CD4-positive, CD25-positive, alpha-beta regulatory T cell (primary cell): ENCODE measurements around the gene GNB5. TPM values are rescaled to one million over a fixed set of nuclear protein-coding genes. Genes with fewer than 3 reads are reported as not detected.

Source experiments
- ATAC-seq, 2 donors: fragments of 150-1000 bp; cut with Tn5 transposase; one replicate each; pipeline ENCODE4 v1.10.0; 2021; ENCODE audit warnings: low read depth in 2 of 2, moderate number of reproducible peaks in 2 of 2, moderate library complexity in 1 of 2
- DNase-seq, 3 donors: peaks; one replicate each; pipeline versions ENCODE4 v3.0.0 to v3.0.0-alpha.2; 2012 to 2022; ENCODE audit warnings: mixed read lengths in 1 of 3
- H3K27ac ChIP-seq: one replicate; pipeline ENCODE4 v1.7.0; 2013; ENCODE audit warnings: mild to moderate bottlenecking, low read length; ENCODE audit not compliant: insufficient read depth, poor library complexity, severe bottlenecking
- H3K27me3 ChIP-seq: one replicate; pipeline ENCODE4 v1.7.0; 2013; ENCODE audit warnings: low read length; ENCODE audit not compliant: control insufficient read depth, insufficient read depth
- H3K36me3 ChIP-seq: one replicate; pipeline ENCODE4 v1.7.0; 2013; ENCODE audit warnings: mild to moderate bottlenecking, low read length, moderate library complexity; ENCODE audit not compliant: control insufficient read depth, insufficient read depth
- H3K4me1 ChIP-seq: 2 replicates; pipeline ENCODE4 v1.7.0; 2013; ENCODE audit warnings: mild to moderate bottlenecking, low read length; ENCODE audit not compliant: insufficient read depth, control insufficient read depth, poor library complexity, severe bottlenecking
- H3K4me3 ChIP-seq: one replicate; pipeline ENCODE4 v1.7.0; 2013; ENCODE audit warnings: low read depth, mild to moderate bottlenecking, low read length, moderate library complexity
- H3K9me3 ChIP-seq, 2 experiments: 1 replicate in 1 of 2; 2 replicates in 1 of 2; pipeline ENCODE4 v1.7.0; 2013; ENCODE audit warnings: low read length in 2 of 2, mild to moderate bottlenecking in 1 of 2, moderate library complexity in 1 of 2; ENCODE audit not compliant: control insufficient read depth in 2 of 2
- H3K27ac Mint-ChIP-seq, 3 donors: one replicate each; pipeline ENCODE4 v1.8.0; 2020 to 2022; ENCODE audit warnings: mild to moderate bottlenecking in 3 of 3, mixed read lengths in 3 of 3, moderate library complexity in 2 of 3
- H3K27me3 Mint-ChIP-seq: one replicate; pipeline ENCODE4 v1.8.0; 2022; ENCODE audit warnings: mild to moderate bottlenecking, mixed read lengths
- H3K36me3 Mint-ChIP-seq: one replicate; pipeline ENCODE4 v1.8.0; 2020; ENCODE audit warnings: mixed read lengths
- H3K4me1 Mint-ChIP-seq, 4 donors: one replicate each; pipeline ENCODE4 v1.8.0; 2020 to 2022; ENCODE audit warnings: mixed read lengths in 4 of 4, mild to moderate bottlenecking in 1 of 4
- H3K4me3 Mint-ChIP-seq, 4 donors: one replicate each; pipeline ENCODE4 v1.8.0; 2020 to 2022; ENCODE audit warnings: mild to moderate bottlenecking in 4 of 4, mixed read lengths in 4 of 4, moderate library complexity in 3 of 4
- H3K9me3 Mint-ChIP-seq, 7 donors: one replicate each; pipeline ENCODE4 v1.8.0; 2020 to 2022; ENCODE audit warnings: mixed read lengths in 7 of 7, mild to moderate bottlenecking in 3 of 7, moderate library complexity in 2 of 7
- polyA plus RNA-seq, 4 donors: library from polyadenylated mRNA; unstranded; fragments of 300-500 nt; fragmentation: Illumina TruSeq; gene quantifications; one replicate each; pipeline ENCODE4 v1.2.3, GENCODE V29; 2021
- total RNA-seq: library from RNA; stranded (reverse); gene quantifications from one replicate; pipeline ENCODE4 v1.2.3, GENCODE V29; 2022

Gene GNB5
- total and polyA plus RNA-seq, 5 donors from 2014 or later, result 64.3 to 87.6 (median 65.8) TPM

GRCh38 chr15:52094811-52095584, 96.2 kb downstream of the GNB5 start:
- no peaks in the 10 kb centered on the region for H3K4me1 Mint-ChIP-seq
- DNase-seq (no peak), ATAC-seq (no peak)
- Histone ChIP-seq H3K36me3 (no peaks in the 10 kb centered on the region), H3K4me3 (no peak overlapping the region), H3K4me1 (no peaks in the 10 kb centered on the region), H3K27me3 (peaks cover 3% of the 10 kb centered on the region), H3K27ac (no peak overlapping the region), H3K9me3 (peaks cover 6% of the 10 kb centered on the region in 2 experiments)
- peaks cover 0 to 7% (median 0%) of the 10 kb centered on the region in 7 donors for H3K9me3 Mint-ChIP-seq
- no peaks in the 10 kb centered on the region for H3K36me3 Mint-ChIP-seq
- no peak overlapping the region for H3K27ac Mint-ChIP-seq
- H3K27me3 Mint-ChIP-seq, result peaks cover 21% of the 10 kb centered on the region
- no peak overlapping the region for H3K4me3 Mint-ChIP-seq

- H3K36me3 ChIP-seq, result no peaks in the 10 kb centered on the region
- H3K4me3 ChIP-seq, result no peak overlapping the region
- peaks cover 17% of the 10 kb centered on the region for H3K27me3 Mint-ChIP-seq
- DNase-seq, result no peak
- H3K4me1 Mint-ChIP-seq, result no peaks in the 10 kb centered on the region
- no peaks in the 10 kb centered on the region for H3K4me1 ChIP-seq
- H3K9me3 ChIP-seq, result peaks cover 6% of the 10 kb centered on the region in 2 experiments
- no peak overlapping the region for H3K4me3 Mint-ChIP-seq
- H3K36me3 Mint-ChIP-seq, result peaks cover 5% of the 10 kb centered on the region
- H3K27ac ChIP-seq, result no peak overlapping the region
- no peak for ATAC-seq
- H3K27ac Mint-ChIP-seq, result no peak overlapping the region
- peaks cover 0 to 12% (median 4%) of the 10 kb centered on the region in 7 donors for H3K9me3 Mint-ChIP-seq
- H3K27me3 ChIP-seq, result peaks cover 3% of the 10 kb centered on the region
Measured at GRCh38 chr15:52093539-52094510, 97.4 kb downstream of the GNB5 start.

GRCh38 chr15:52093167-52093538, 98.0 kb downstream of the GNB5 start:
- H3K9me3 Mint-ChIP-seq, result peaks cover 0 to 12% (median 4%) of the 10 kb centered on the region in 7 donors
- DNase-seq (no peak), ATAC-seq (no peak)

DNA sequence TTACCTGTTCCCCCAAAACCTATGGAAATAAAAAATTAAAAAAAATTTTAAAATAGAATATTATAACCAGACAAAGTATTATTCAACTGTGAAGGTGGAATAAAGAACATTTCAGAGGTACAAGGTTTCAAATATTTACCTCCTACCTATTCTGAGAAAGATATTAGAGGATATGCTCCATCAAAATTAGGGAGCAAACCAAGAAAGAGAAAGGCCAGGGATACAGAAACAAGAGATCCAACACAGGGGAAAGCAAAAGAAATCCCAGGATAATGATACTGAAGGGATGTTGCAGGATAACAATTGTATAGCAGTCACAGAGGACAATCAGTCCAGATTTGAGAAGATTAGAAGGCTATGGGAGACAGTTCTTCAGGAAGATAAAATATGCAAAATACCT, 101.0 kb downstream of the GNB5 start:
- H3K36me3 Mint-ChIP-seq, result peaks cover 5% of the 10 kb centered on the region
- H3K4me1 ChIP-seq, result no peaks in the 10 kb centered on the region
- H3K4me1 Mint-ChIP-seq, result no peaks in the 10 kb centered on the region
- peaks cover 6 to 12% of the 10 kb centered on the region in 2 experiments for H3K9me3 ChIP-seq
- DNase-seq (no peak), ATAC-seq (no peak)
- peaks cover 6% of the 10 kb centered on the region for H3K27me3 Mint-ChIP-seq
- no peaks in the 10 kb centered on the region for H3K36me3 ChIP-seq
- H3K9me3 Mint-ChIP-seq, result peaks cover 0 to 12% (median 4%) of the 10 kb centered on the region in 7 donors
- no peak overlapping the region for H3K27ac Mint-ChIP-seq
- H3K27me3 ChIP-seq, result peaks cover 3% of the 10 kb centered on the region
- no peak overlapping the region for H3K4me3 Mint-ChIP-seq
- no peak overlapping the region for H3K4me3 ChIP-seq
- no peak overlapping the region for H3K27ac ChIP-seq

More at GRCh38 chr15:52093167-52093538, 98.0 kb downstream of the GNB5 start:
- H3K4me3 ChIP-seq, result no peak overlapping the region
- no peaks in the 10 kb centered on the region for H3K4me1 ChIP-seq
- H3K36me3 Mint-ChIP-seq, result peaks cover 5% of the 10 kb centered on the region
- no peaks in the 10 kb centered on the region for H3K36me3 ChIP-seq
- no peak overlapping the region for H3K4me3 Mint-ChIP-seq
- peaks cover 17% of the 10 kb centered on the region for H3K27me3 Mint-ChIP-seq
- H3K27me3 ChIP-seq, result peaks cover 3% of the 10 kb centered on the region
- peaks cover 6% of the 10 kb centered on the region in 2 experiments for H3K9me3 ChIP-seq
- no peaks in the 10 kb centered on the region for H3K4me1 Mint-ChIP-seq
- no peak overlapping the region for H3K27ac ChIP-seq
- H3K27ac Mint-ChIP-seq, result no peak overlapping the region

DNA sequence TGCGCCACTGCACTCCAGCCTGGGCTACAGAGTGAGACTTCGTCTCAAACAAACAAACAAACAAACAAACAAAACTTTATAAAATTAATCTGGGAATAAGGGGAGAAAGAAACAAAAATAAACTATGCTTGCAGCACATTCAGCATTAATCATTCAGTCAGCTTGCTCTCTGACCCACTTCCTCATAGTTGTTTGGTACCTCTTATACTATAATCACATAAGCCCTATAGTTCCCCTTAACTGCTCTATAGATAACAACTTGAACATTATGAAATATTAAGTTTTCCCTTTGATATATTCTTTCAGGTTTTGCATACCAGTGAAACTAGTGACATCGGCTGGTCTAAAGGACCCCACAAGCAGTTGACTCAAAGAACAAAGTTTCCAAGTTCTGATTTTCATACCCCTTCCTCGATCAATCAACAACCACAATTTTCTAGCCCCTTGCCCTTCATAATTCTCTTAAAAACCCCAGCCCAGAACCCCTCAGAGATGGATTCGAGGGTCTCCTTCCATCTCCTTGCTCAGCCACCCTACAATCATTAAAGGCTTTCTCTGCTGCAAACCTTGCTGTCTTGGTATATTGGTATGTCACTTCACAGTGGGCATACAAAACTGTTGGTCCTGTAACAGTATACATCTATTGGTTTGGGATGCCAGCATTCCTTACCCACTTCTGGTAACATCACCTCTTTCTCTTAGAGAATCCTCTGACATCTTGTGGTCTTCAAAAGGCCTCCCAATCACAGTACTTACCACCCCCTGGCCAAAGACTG, 105.0 kb downstream of the GNB5 start:
- Mint-ChIP-seq H3K9me3 (peaks cover 0 to 12% (median 4%) of the 10 kb centered on the region in 7 donors), H3K36me3 (peaks cover 5% of the 10 kb centered on the region), H3K4me1 (no peaks in the 10 kb centered on the region), H3K4me3 (no peak overlapping the region), H3K27ac (no peak overlapping the region), H3K27me3 (no peaks in the 10 kb centered on the region)
- Histone ChIP-seq H3K36me3 (no peaks in the 10 kb centered on the region), H3K27me3 (peaks cover 3% of the 10 kb centered on the region), H3K4me3 (no peak overlapping the region), H3K9me3 (peaks cover 6 to 11% of the 10 kb centered on the region in 2 experiments), H3K4me1 (no peaks in the 10 kb centered on the region), H3K27ac (no peak overlapping the region)
- DNase-seq, result no peak
- no peak for ATAC-seq

GRCh38 chr15:52085299-52085698, 105.9 kb downstream of the GNB5 start:
- Histone ChIP-seq H3K4me3 (no peak overlapping the region), H3K27me3 (peaks cover 2% of the 10 kb centered on the region), H3K27ac (no peak overlapping the region), H3K36me3 (no peaks in the 10 kb centered on the region), H3K9me3 (peaks cover 2 to 9% of the 10 kb centered on the region in 2 experiments), H3K4me1 (no peaks in the 10 kb centered on the region)
- H3K36me3 Mint-ChIP-seq, result peaks cover 5% of the 10 kb centered on the region
- DNase-seq, result no peak
- H3K4me1 Mint-ChIP-seq, result peaks cover 0 to 2% (median 0%) of the 10 kb centered on the region in 4 donors
- peaks cover 0 to 7% (median 2%) of the 10 kb centered on the region in 7 donors for H3K9me3 Mint-ChIP-seq
- ATAC-seq, result no peak
- no peak overlapping the region for H3K27ac Mint-ChIP-seq
- no peak overlapping the region for H3K4me3 Mint-ChIP-seq
- H3K27me3 Mint-ChIP-seq, result no peaks in the 10 kb centered on the region

DNA sequence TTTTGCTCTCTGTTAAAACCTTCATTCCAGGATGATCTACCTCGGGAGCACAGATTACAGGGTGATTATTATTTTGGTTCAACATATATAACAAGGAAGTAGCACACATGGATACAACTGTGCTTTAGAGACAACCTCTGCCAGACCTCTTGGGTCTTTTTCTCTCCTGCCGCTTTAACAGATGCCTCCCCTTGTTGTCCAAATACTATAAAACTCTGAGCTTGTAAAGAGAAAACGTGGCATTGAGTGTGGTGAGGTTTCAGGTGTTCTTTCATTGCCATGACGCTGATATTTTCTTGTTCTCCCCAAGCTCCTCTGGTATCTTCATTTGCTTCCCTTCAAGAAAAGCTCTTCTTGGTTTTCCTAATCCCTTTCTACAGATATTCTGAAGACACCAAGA, 107.6 kb downstream of the GNB5 start:
- no peak overlapping the region for H3K27ac Mint-ChIP-seq
- Histone ChIP-seq H3K4me1 (no peaks in the 10 kb centered on the region), H3K27ac (no peak overlapping the region), H3K9me3 (peaks cover 0 to 7% of the 10 kb centered on the region in 2 experiments), H3K36me3 (no peaks in the 10 kb centered on the region), H3K4me3 (no peak overlapping the region), H3K27me3 (no peaks in the 10 kb centered on the region)
- H3K36me3 Mint-ChIP-seq, result no peaks in the 10 kb centered on the region
- no peaks in the 10 kb centered on the region for H3K27me3 Mint-ChIP-seq
- no peak for ATAC-seq
- peaks cover 0 to 8% (median 4%) of the 10 kb centered on the region in 4 donors for H3K4me1 Mint-ChIP-seq
- no peak overlapping the region for H3K4me3 Mint-ChIP-seq
- no peak for DNase-seq
- peaks cover 0 to 2% (median 0%) of the 10 kb centered on the region in 7 donors for H3K9me3 Mint-ChIP-seq
